DOHH2 (cell line): ENCODE measurements around the gene ATP8A2.
"Not testable (repeated sequence)": the region's sequence is repeated elsewhere in the genome, so short reads cannot be mapped to it uniquely, and the experiment has no call there.

ENCODE experiments used
- H3F3A ChIP-seq: fragments of 200-600 bp; sonication (generic), shearing (Covaris generic); 2 replicates; pipeline ENCODE4 v1.6.0; 2016; ENCODE audit warnings: antibody characterized with exemption, mild to moderate bottlenecking; ENCODE audit not compliant: control insufficient read depth, insufficient read depth
- H3K27ac ChIP-seq: fragments of 200-600 bp; sonication (generic); 2 replicates; pipeline ENCODE4 v1.5.1; 2014; ENCODE audit warnings: low read depth, mild to moderate bottlenecking, low read length, moderate library complexity
- H3K27me3 ChIP-seq: fragments of 200-600 bp; sonication (generic); 2 replicates; pipeline ENCODE4 v1.6.1; 2014; ENCODE audit warnings: mild to moderate bottlenecking, low read length, mixed read lengths; ENCODE audit not compliant: control insufficient read depth
- H3K36me3 ChIP-seq: fragments of 200-600 bp; sonication (generic); 2 replicates; pipeline ENCODE4 v1.6.1; 2014; ENCODE audit warnings: mild to moderate bottlenecking, low read length, moderate library complexity, mixed read lengths; ENCODE audit not compliant: control insufficient read depth
- H3K4me1 ChIP-seq: fragments of 200-600 bp; sonication (generic); 2 replicates; pipeline ENCODE4 v1.6.1; 2014; ENCODE audit warnings: mild to moderate bottlenecking, low read length, mixed read lengths; ENCODE audit not compliant: control insufficient read depth
- H3K4me2 ChIP-seq: fragments of 200-600 bp; sonication (generic); 2 replicates; pipeline ENCODE4 v1.6.0; 2014; ENCODE audit warnings: mild to moderate bottlenecking, low read length, moderate library complexity
- H3K4me3 ChIP-seq: fragments of 200-600 bp; sonication (generic); 2 replicates; pipeline ENCODE4 v1.5.1; 2014; ENCODE audit warnings: mild to moderate bottlenecking, low read length, mixed read lengths
- H3K79me2 ChIP-seq: fragments of 200-600 bp; sonication (generic); 2 replicates; pipeline ENCODE4 v1.6.1; 2014; ENCODE audit warnings: mild to moderate bottlenecking, low read length, mixed read lengths; ENCODE audit not compliant: control insufficient read depth
- H3K9me2 ChIP-seq: fragments of 200-600 bp; sonication (generic); replicated peaks from 2 replicates; pipeline ENCODE4 v1.6.1; 2014; ENCODE audit warnings: mild to moderate bottlenecking, low read length, mixed read lengths; ENCODE audit not compliant: control insufficient read depth
- H3K9me3 ChIP-seq: fragments of 200-600 bp; sonication (generic); 2 replicates; pipeline ENCODE4 v1.6.1; 2014; ENCODE audit warnings: antibody characterized with exemption, low read length, mixed read lengths; ENCODE audit not compliant: control insufficient read depth, insufficient read depth
- H4K20me1 ChIP-seq: fragments of 200-600 bp; sonication (generic); 2 replicates; pipeline ENCODE4 v1.6.0; 2014; ENCODE audit warnings: low read depth, mild to moderate bottlenecking, antibody characterized with exemption, low read length, moderate library complexity; ENCODE audit not compliant: control insufficient read depth, insufficient read depth
- CTCF ChIP-seq: fragments of 200-600 bp; sonication (generic); IDR thresholded peaks from one replicate; pipeline ENCODE4 v1.5.1; 2014; ENCODE audit warnings: antibody characterized with exemption, mild to moderate bottlenecking, low read depth, low read length; ENCODE audit not compliant: poor library complexity, severe bottlenecking
- EZH2phosphoT487 ChIP-seq: fragments of 200-600 bp; sonication (generic); IDR thresholded peaks from 2 replicates; pipeline ENCODE4 v1.6.1; 2017; ENCODE audit warnings: borderline replicate concordance, mild to moderate bottlenecking, antibody characterized with exemption, low read length, moderate library complexity, mixed read lengths

The ATP8A2 gene

DNA sequence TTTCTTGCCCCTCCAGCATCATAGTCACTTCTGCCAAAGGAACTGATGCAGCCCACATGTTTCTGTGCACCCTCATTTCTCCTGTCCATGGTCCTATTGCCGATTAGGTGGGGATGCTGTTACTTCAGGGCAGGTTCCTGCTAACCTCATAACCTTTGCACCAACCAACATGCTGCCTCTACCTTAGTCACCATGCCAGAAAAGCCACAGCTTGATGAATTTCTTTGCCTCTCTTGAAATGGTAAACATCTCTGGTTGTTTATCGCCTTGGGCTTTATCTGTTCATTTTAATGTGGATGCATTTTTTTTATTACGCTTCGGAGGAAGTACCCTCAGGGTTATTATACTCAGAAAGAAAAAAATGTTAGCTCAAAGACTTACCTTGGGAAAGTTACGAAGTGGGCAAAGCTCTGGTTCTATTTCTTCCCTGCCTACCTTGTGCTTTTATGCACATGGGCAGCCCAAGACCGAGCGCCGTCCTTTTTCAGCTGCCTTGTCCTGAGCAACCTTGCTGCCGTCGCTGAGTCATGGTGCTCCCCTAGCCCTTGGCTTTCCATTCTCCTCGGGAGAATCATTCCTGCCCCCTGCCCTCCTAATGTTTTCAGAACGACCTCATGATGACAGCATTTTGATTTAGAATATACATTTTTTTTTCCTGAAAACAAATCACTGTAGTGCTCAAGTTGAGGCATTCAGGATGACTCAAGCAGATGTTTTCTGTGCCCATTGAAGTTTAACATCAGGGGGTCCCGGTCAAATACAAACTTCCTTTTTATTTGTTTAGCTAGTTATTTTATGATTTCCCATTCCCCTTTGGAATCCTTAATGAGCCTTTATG, 400.1 kb downstream of the ATP8A2 start:
- Histone ChIP-seq H3K4me1 (no peaks in the 10 kb centered on the region), H3K9me2 (no peaks in the 10 kb centered on the region), H3F3A (no peaks in the 10 kb centered on the region), H3K4me2 (no peak overlapping the region), H3K27me3 (no peaks in the 10 kb centered on the region), H3K27ac (no peak overlapping the region), H4K20me1 (no peaks in the 10 kb centered on the region), H3K79me2 (no peaks in the 10 kb centered on the region), H3K36me3 (no peaks in the 10 kb centered on the region), H3K9me3 (no peaks in the 10 kb centered on the region), H3K4me3 (no peak overlapping the region)
- TF ChIP-seq EZH2phosphoT487 (no peak), CTCF (no peak)

DNA sequence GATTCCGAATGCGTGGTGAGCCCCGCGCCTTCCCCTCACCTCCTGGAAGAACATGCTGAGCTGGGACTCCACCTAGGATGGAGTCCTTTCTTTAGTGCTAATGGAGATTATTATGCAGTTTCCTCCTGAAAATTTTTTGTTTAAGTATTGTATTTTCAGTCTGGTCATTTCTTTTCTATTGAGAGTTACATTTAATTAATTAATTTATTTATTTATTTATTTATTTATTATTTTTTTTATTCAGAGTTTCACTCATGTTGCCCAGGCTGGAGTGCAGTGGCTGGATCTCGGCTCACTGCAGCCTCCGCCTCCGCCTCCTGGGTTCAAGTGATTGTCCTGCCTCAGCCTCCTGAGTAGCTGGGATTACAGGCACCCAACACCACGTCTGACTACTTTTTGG, 400.8 kb downstream of the ATP8A2 start:
- H3F3A ChIP-seq, H3K4me3 ChIP-seq, H3K9me3 ChIP-seq, H3K36me3 ChIP-seq, H3K4me1 ChIP-seq, H3K27ac ChIP-seq, H3K9me2 ChIP-seq, H3K79me2 ChIP-seq, H4K20me1 ChIP-seq, H3K4me2 ChIP-seq, H3K27me3 ChIP-seq: not testable (repeated sequence)

DNA sequence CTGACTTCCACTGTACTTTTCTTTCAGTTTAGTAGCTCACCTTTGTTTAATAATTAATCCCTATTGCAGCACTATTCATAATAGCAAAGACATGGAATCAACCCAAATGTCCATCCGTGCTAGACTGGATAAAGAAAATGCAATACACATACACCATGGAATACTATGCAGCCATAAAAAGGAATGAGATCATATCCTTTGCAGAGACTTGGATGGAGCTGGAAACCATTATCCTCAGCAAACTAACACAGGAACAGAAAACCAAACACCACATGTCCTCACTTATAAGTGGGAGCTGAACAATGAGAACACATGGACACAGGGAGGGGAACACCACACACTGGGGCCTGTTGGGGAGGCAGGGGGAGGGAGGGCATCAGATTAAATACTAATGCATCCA, 402.3 kb downstream of the ATP8A2 start:
- not testable (repeated sequence) for H3K4me3 ChIP-seq, H3K36me3 ChIP-seq, H3K9me3 ChIP-seq, H3K4me2 ChIP-seq, H3K9me2 ChIP-seq, H3K4me1 ChIP-seq, H3K27me3 ChIP-seq, H4K20me1 ChIP-seq, H3K27ac ChIP-seq, H3K79me2 ChIP-seq, H3F3A ChIP-seq

DNA sequence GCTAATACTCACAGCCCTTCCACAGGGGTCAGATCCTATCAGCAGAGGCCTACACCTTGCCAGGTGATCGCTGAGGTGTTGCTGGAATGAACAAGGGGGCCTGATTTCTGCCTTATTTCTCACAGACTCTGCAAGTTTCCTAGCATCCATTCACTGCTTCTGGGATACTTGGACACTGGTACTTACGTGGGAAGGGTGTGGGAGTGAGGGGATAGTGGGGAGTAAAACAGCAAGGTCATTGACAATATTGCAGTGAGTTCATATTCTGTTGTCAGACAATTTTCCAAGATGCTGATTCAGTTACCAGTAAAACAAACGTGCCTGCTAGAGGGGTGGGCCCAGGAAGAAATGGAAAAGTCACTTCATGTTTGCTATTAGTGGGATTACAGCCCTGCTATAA, 403.5 kb downstream of the ATP8A2 start:
- no peak overlapping the region for H3K4me2 ChIP-seq
- no peaks in the 10 kb centered on the region for H3K9me2 ChIP-seq
- no peak for TF ChIP-seq EZH2phosphoT487
- no peak for TF ChIP-seq CTCF
- no peaks in the 10 kb centered on the region for H3K36me3 ChIP-seq
- H3K9me3 ChIP-seq = no peaks in the 10 kb centered on the region
- H3K4me3 ChIP-seq = no peak overlapping the region
- peaks cover 4% of the 10 kb centered on the region; the same call in 1 of the 2 replicates for H3K4me1 ChIP-seq
- H3K79me2 ChIP-seq = no peaks in the 10 kb centered on the region
- H3K27me3 ChIP-seq = no peaks in the 10 kb centered on the region
- H3F3A ChIP-seq = no peaks in the 10 kb centered on the region
- no peak overlapping the region for H3K27ac ChIP-seq
- H4K20me1 ChIP-seq = no peaks in the 10 kb centered on the region
